HG03025 (cell line): ENCODE data around the gene DAND5.

ENCODE experiments used
- ATAC-seq: cut with Tn5 transposase; IDR thresholded peaks from one replicate; pipeline ENCODE4 v1.9.1; 2021; ENCODE audit warnings: mild to moderate bottlenecking, moderate library complexity; ENCODE audit not compliant: unreplicated experiment, low FRiP score

Gene DAND5

DNA sequence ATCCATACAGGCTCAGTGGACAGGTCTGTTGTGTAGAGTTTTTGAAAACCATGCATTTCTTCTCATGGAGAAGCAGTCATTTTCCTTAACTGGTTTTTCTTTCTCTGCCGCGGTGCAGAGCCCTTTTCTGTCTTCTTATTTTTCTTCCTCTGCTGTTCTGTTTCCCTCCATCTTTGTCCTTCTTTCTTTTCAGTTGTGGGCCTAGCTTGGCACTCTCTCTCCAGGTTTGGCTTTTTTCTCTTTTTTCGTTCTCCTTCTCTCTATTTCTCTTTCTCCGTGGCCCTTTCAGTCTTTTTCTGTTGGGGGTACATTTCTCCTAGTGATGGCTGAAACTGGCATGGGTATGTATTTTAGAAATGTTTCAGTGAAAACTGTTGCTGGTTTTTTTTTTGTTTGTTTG is 50.0 kb downstream of the DAND5 start:
- ATAC-seq, result no peak

DNA sequence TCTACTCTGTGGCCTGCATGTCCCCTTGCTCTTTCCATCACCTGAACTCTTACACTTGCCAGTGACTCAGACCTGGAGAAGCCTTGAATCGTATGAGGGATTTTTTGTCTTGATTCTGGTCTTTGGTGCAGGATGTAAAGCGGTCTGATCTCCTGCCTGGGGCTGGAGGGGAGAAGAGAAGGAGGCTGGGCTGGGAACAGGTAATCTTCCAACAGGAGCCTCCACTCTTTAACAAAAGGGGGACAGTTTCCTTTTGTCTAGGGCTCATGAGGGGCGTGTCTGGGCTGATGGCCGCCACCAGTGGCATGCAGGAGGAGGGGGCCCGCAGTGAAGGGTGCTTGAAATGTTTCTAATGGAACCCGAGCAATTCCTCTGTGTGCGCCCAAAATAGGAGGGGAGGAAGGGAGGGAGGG is 50.6 kb downstream of the DAND5 start:
- no peak for ATAC-seq

DNA sequence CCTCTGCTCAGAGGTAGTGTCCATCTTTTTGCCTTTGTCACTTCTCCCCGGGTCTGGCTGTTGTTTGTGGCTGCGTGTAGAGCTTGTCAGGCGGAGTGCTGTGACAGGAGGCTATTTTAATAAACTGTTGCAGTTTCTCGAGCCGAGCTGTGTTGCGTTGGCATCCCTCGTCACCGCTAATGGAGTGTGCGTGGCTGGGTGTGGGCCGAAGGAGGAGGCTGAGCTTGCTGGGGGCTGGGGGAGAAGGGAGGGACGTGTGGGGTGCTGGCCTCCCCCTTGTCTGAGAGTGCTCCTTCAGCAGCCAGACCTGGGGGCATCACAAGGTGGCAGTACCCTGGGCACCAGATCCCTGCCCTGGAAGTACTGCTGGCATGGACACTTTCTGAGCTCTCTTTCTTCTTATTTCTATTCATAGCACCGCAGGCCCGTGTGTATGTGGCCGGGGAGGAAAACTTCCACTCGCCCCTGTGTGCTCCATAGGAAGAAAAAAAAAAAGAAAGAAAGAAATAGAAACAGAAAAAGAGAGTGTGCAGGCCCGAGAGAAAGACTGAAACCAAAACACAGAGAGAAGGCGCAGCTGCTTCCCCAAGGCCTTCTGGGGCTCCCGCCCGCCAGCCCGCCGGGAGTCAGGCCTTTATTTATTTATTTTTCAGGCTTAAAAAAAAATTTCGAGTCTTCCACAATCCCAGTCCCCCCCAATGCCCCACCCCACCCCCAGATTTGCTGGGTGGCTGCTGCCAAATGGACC is 52.9 kb downstream of the DAND5 start:
- ATAC-seq, result no peak

DNA sequence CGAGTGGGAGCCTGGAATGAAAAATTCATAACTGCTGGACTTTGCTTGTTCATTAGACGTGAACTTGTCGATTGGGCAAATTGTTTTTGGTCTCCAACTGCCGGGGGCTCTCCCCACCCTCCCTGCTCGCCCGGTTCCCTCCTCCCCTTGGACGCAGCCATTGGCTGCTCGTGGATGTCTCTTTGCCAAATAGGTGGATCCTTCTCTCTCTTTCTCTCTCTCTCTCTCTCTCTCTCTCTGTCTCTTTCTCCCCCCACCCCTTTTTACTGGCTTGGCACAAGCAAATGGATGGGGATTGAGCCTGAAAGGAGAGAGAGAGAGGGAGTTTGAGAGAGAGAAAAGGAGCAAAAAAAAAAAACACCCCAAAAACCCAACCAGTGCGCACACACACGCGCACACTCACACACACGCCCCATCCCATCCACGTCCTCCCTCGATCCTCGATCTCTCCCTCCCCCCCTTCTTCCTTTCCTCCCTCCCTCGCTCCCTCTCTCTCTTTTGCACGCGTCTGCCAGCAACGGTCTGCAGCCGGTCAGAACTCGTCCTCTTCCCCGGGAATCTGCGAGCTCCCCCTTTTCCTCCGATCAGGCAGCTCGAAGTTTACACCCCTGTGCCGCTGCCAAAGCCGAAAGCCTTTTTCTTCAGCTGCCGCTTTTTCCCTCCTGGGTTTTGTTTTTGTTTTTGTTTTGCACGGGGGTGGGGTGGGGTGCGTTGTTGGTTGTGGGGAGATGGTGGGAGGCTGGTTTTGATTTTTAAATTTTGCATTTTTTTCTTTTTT is 53.7 kb downstream of the DAND5 start:
- ATAC-seq, result no peak

DNA sequence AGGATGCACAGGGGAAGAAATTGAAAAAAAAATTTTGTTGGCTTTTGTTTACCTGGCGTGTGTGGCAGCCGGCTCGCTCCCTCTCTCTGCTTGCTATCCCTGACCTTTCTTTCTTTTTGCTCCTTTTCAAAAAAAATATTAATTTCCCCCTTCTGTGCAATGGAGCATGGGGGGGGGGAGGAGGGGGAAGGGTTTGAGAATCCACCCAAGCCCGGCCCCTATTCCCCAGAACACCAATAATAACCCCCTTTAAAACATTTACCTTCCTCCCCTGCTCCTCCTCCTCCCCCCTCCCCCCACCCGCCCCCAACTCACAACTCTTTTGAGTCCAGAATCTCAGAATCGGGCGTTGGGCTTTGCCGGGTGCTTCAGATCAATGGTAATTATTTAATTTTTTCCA is 54.3 kb downstream of the DAND5 start:
- ATAC-seq, result no peak
